Measurements from ENCODE around the gene TRIP12.
A peak's percentile ranks its signal among the peaks of the same experiment; 100 is the strongest.
"Not testable (repeated sequence)": the region's sequence is repeated elsewhere in the genome, so short reads cannot be mapped to it uniquely, and the experiment has no call there.

Gene TRIP12

GRCh38 chr2:229930656-229931055 is 8.8 kb upstream of the TRIP12 start:
- no peak for TF ChIP-seq ZNF274 (IDR thresholded peaks at IDR 0.05; ENCODE audit: low read depth, low read length)
- no peak overlapping the region for H3K4me3 ChIP-seq (ENCODE audit: low read length)

- no peak overlapping the region for H3K4me3 ChIP-seq (ENCODE audit: low read length)
- TF ChIP-seq ZNF274 (IDR thresholded peaks at IDR 0.05; ENCODE audit: low read depth, low read length), result no peak
Observed at GRCh38 chr2:229927817-229928321, 6.1 kb upstream of the TRIP12 start.

GRCh38 chr2:229925201-229925600 is 3.4 kb upstream of the TRIP12 start:
- H3K4me3 ChIP-seq (ENCODE audit: low read length), result no peak overlapping the region
- no peak for TF ChIP-seq ZNF274 (IDR thresholded peaks at IDR 0.05; ENCODE audit: low read depth, low read length)

DNA sequence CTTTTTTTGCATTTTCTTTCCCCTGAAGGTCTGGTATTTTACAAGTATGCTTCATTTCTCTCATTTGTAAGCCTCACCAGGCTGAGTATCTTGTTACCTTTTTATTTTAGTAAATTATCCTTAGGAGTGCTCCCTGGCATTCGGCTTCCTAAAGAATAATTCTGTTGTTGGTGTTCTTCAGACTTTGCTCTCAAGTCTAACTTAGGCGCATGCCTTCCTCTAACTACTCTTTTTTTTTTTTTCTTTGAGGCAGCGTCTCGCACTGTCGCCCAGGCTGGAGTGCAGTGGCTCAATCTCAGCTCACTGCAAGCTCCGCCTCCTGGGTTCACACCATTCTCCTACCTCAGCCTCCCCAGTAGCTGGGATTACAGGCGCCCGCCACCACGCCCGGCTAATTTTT is 2.7 kb upstream of the TRIP12 start:
- not testable (repeated sequence) for H3K4me3 ChIP-seq (ENCODE audit: low read length)

DNA sequence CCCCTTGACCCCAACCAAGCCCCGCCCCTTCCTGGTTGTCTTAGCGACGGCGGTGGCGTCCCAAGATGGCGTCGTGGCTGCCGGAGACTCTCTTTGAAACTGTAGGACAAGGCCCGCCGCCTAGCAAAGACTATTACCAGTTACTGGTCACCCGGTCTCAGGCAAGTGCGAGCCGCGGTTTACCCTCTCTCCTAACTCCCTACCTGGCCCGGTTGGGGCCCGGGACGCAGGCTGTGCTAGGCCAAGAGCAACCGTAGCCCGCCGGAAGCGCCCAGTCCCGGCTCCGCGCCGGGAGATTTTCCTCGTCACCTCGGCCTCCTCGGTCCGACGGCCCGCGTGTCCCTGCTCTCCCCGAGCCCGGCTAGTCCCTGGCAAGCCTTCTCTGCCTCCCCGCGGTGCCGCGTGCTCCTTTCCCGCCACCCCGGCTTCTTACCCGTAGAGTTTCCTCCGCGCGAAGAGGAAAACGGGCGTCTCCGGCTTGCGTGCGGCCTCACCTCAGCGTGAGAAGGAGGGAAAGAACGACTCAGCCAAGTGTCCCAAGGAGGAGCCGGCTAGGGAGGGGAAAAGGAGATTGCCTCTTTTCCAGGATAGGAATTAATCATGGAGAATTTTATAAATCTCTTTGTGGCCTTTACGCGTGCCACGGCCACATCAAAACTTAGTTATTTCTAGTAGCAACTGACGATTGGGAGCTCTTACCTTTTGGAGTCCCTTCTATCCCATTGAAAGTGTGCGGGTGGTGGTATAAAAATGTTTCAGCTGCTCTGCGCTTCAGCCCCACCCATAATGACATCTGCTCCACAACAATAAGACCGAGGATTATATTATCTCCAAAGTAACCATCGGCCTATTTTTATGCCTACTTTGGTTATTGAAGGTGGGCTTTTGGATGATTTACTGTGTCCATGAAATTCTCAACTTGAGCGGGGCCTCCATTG is 909 bp upstream of the TRIP12 start, which contains the start of gene FBXO36:
TSS of gene FBXO36 (plus strand) at position 55 of the 938 bp plus-strand sequence. CDS start at position 66, 11 bp downstream.
- peak within 1 kb of the TSS; percentile 81 for H3K4me3 ChIP-seq (ENCODE audit: low read length)

DNA sequence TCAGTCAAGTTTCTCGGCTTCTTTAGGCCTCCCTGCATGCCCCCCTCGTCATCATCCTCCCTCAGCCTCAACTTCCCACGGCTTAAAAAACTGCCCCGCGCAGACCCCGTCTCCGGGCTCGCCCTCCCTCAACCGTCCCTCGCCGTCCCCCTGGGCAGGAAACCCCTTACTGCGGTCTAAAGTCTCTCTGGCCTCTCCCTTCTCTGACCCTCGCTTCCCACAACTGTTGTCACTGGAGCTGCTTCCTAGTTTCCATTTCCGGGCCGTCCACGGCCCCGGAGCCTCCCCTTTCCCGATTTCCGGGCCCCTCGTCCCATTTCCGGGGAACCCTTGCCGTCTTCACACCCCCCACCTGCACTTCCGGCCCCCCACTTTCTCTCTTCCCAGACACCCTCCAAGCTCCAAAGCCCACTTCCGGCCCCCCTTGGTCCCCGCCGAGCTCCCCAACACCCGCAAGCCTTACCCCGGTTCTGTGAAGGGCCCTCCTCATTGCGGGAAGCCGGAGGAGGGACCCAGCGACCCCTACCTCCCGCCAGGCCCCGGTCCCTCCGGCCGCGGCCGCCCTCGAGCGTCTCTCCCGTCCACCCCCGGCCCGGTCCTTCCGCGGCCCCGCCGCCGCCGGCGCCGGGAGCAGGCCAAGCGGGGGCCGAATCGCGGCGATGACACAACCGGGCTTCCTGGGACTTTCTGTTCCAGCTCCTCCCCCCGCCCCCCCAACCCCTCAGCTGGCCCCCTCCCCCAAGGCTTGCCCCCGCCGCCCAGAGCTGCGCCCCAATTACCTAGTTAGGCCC is 513 bp downstream of the TRIP12 start:
- peak overlapping the region; percentile 81 for H3K4me3 ChIP-seq (ENCODE audit: low read length)
- TF ChIP-seq ZNF274 (IDR thresholded peaks at IDR 0.05; ENCODE audit: low read depth, low read length), result no peak

More for the DNA sequence above, 909 bp upstream of the TRIP12 start, which contains the start of gene FBXO36:
- no peak for TF ChIP-seq ZNF274 (IDR thresholded peaks at IDR 0.05; ENCODE audit: low read depth, low read length)

GRCh38 chr2:229920011-229920641 is 1.7 kb downstream of the TRIP12 start:
- TF ChIP-seq ZNF274 (IDR thresholded peaks at IDR 0.05; ENCODE audit: low read depth, low read length), result no peak
- H3K4me3 ChIP-seq (ENCODE audit: low read length), result peak overlapping the region; percentile 81

GRCh38 chr2:229917793-229918192 is 4.0 kb downstream of the TRIP12 start:
- no peak overlapping the region for H3K4me3 ChIP-seq (ENCODE audit: low read length)
- TF ChIP-seq ZNF274 (IDR thresholded peaks at IDR 0.05; ENCODE audit: low read depth, low read length), result no peak

DNA sequence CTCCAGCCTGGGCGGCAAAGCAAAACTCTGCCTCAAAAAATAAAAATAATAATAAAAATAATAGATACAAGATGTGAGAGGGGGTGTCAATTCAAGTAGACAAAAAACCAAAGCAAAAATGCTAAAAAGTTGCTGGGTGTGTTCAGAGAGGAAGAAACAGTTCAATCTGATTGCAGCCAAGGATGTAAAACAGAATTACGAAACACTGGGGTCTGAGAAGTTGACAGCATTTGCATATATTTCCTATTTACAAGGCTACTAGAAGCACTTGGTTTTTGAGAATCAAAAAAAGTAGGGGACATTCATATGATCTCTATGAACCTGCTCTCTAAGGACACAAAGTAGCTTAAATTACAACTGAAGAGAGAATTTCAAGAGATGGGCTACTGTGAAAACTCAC is 7.6 kb downstream of the TRIP12 start:
- TF ChIP-seq ZNF274 (IDR thresholded peaks at IDR 0.05; ENCODE audit: low read depth, low read length), result no peak
- H3K4me3 ChIP-seq (ENCODE audit: low read length), result no peak overlapping the region

DNA sequence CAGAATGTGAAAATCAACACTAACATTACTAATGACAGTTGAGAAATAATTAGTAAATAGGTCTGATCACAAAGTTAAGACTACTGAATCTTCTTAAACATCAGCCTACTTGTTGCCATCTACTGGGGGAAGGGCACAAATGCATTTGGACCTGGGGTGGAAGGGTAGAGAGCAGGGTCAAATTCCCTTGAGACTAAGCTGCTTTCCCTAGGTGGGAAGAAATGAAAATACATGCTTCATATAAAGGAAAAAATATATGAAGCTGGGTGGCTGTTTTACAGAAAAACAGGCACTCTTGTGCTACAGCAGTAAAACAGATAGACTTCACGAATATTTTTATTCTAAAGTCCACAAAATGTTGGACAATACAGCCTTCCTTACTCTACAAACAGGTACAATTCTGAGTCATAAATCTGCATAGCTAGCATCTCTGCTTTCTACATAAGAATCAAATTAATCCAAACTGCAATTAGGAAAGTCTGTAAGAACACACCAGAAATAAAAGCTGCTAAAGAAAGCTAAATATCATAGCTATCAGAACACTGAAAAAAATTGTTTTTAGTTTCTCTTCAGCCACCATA is 10.9 kb downstream of the TRIP12 start:
- H3K4me3 ChIP-seq (ENCODE audit: low read length), result no peak overlapping the region
- TF ChIP-seq ZNF274 (IDR thresholded peaks at IDR 0.05; ENCODE audit: low read depth, low read length), result no peak

- no peak overlapping the region for H3K4me3 ChIP-seq (ENCODE audit: low read length)
- TF ChIP-seq ZNF274 (IDR thresholded peaks at IDR 0.05; ENCODE audit: low read depth, low read length), result no peak
Observed at GRCh38 chr2:229910147-229910831, 11.5 kb downstream of the TRIP12 start.

DNA sequence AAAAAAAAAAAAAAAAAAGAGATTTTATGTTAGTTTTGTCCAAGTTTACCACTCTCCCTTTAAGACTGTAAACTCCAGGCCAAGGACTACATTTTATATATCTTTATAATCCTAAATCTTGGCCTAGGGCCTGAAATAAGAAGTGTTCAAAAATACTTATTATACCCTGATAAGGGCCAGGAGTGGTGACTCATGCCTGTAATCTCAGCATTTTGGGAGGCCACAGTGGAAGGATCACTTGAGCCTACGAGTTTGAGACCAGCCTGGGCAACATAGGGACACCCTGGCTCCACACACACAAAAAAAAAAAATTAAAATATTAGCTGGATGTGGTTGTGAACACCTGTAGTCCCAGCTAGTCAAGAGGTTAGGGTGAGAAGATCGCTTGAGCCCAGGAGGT is 12.7 kb downstream of the TRIP12 start:
- TF ChIP-seq ZNF274 (IDR thresholded peaks at IDR 0.05; ENCODE audit: low read depth, low read length), result no peak
- no peak overlapping the region for H3K4me3 ChIP-seq (ENCODE audit: low read length)

DNA sequence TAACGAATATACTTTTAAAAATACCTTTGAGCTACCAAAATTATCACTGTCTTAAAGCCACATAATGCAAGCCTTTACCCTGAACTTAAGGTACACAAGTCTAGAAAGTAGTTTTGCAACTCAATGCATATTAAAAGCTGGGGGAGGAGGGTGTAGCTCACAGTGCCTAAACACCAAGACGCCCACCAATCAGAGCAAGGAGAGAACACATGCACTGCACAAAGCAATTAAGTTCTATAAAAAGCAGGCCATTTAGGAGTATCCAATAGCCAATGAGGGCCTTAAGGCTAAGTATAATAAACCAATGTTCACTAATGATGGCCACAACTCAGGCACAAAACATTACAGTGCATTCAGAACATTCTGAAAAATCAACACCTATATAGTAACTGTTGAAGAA is 16.2 kb downstream of the TRIP12 start:
- TF ChIP-seq ZNF274 (IDR thresholded peaks at IDR 0.05; ENCODE audit: low read depth, low read length), result no peak
- H3K4me3 ChIP-seq (ENCODE audit: low read length), result no peak overlapping the region
